ENCODE results near the gene PLA2G15. TPM values are rescaled to one million over a fixed set of nuclear protein-coding genes. Genes with fewer than 3 reads are reported as not detected.

PLA2G15 gene, protein sequence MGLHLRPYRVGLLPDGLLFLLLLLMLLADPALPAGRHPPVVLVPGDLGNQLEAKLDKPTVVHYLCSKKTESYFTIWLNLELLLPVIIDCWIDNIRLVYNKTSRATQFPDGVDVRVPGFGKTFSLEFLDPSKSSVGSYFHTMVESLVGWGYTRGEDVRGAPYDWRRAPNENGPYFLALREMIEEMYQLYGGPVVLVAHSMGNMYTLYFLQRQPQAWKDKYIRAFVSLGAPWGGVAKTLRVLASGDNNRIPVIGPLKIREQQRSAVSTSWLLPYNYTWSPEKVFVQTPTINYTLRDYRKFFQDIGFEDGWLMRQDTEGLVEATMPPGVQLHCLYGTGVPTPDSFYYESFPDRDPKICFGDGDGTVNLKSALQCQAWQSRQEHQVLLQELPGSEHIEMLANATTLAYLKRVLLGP
- total RNA-seq = 26.6 and 44.8 TPM in 2 replicates

GRCh38 chr16:68244903-68245853 lies at the start of gene PLA2G15:
Gene PLA2G15, plus strand, starts transcription at chr16:68245373. Its CDS starts 54 bp downstream, at chr16:68245427.

DNA sequence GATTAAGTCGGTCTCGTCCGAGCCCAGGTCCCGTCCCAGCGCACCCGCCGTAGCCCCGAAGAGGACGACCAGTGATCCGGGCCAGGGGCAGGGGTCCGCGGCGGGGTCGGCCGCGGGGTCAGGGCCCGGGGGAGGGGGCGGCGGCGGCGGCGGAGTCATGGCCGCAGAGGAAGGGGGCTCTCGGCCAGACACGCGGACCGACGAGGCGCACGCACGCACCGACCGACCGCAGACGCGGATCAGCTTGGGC lies 9.4 kb upstream of the PLA2G15 start, which contains the start of gene ESRP2:
ESRP2 (minus strand) TSS at position 241 of the 250 bp plus-strand sequence; CDS start at position 159, 82 bp downstream.

GRCh38 chr16:68264128-68265077 lies 19.2 kb downstream of the PLA2G15 start, which contains the start of gene SLC7A6:
Gene SLC7A6, plus strand, starts transcription at chr16:68264526. Its CDS starts 10,201 bp downstream, at chr16:68274727.

Other genes starting within 250 kb of the PLA2G15 start
- gene DPEP2, start 245.9 kb upstream of the PLA2G15 start, total RNA-seq = not detected in 2 replicates
- not detected in 2 replicates for gene DPEP2NB, start 229.5 kb upstream of the PLA2G15 start, total RNA-seq
- gene DDX28, start 222.1 kb upstream of the PLA2G15 start, total RNA-seq = 9.3 TPM in 2 replicates
- 18.7 and 31.1 TPM in 2 replicates for gene DUS2, start 222.1 kb upstream of the PLA2G15 start, total RNA-seq
- gene NFATC3, start 160.0 kb upstream of the PLA2G15 start, total RNA-seq = 8.1 and 15.1 TPM in 2 replicates
- 0.15 and 0.99 TPM in 2 replicates for gene ESRP2, start 9.2 kb upstream of the PLA2G15 start, total RNA-seq
- 13.8 and 23.2 TPM in 2 replicates for gene SLC7A6, start 19.2 kb downstream of the PLA2G15 start, total RNA-seq
- gene SLC7A6OS, start 65.6 kb downstream of the PLA2G15 start, total RNA-seq = 16.0 and 19.5 TPM in 2 replicates
- gene PRMT7, start 65.6 kb downstream of the PLA2G15 start, total RNA-seq = 58.9 and 77.9 TPM in 2 replicates
- 0.33 TPM in 1 of 2 replicates, not detected in the other for gene SMPD3, start 203.1 kb downstream of the PLA2G15 start, total RNA-seq

All from smooth muscle cell of trachea (primary cell).